ENCODE data around the gene ZNF790.

The ZNF790 gene

GRCh38 chr19:36771261-36772231, 66.6 kb downstream of the ZNF790 start:
- DNase-seq, result peak; percentile 15

Measured in NCI-H2081 treated with DMSO at 0.1 percent for 48 hours (cell line).